ENCODE results near the gene LRRN3.

GRCh38 chr7:111146136-111146535 lies 55.2 kb downstream of the LRRN3 start:
- TF ChIP-seq CTCF (IDR thresholded peaks at IDR 0.05; ENCODE audit: borderline replicate concordance, extremely low read depth, low read length, poor library complexity, severe bottlenecking) (no peak), EZH2 (IDR thresholded peaks at IDR 0.05; ENCODE audit: borderline replicate concordance, low read depth, low read length, severe bottlenecking) (no peak)
